Spleen (tissue), 11 donors: ENCODE measurements around the gene CCNQ. TPM values are rescaled to one million over a fixed set of nuclear protein-coding genes. Genes with fewer than 3 reads are reported as not detected.

Source experiments
- DNase-seq: peaks from one replicate; pipeline ENCODE4 v3.0.0-alpha.2; 2020
- H3K27ac ChIP-seq, 8 donors: fragments of 200-600 bp; sonication (generic) in 7 of 8; 1 replicate in 4 of 8; 2 replicates in 4 of 8; pipeline versions ENCODE4 v1.5.0 to v1.8.0; 2016 to 2021; ENCODE audit warnings: inconsistent platforms in 4 of 8, mild to moderate bottlenecking in 4 of 8, moderate library complexity in 1 of 8
- H3K27me3 ChIP-seq, 7 donors: fragments of 200-600 bp; sonication (generic) in 6 of 7; replicated peaks in 1 of 7; 1 replicate in 4 of 7; 2 replicates in 3 of 7; pipeline versions ENCODE4 v1.5.0 to v1.8.0; 2016 to 2021; ENCODE audit warnings: inconsistent platforms in 3 of 7, mild to moderate bottlenecking in 1 of 7
- H3K36me3 ChIP-seq, 6 donors: fragments of 200-600 bp; sonication (generic) in 5 of 6; 1 replicate in 4 of 6; 2 replicates in 2 of 6; pipeline versions ENCODE4 v1.5.0 to v1.8.0; 2016 to 2021; ENCODE audit warnings: inconsistent platforms in 2 of 6
- H3K4me1 ChIP-seq, 6 donors: fragments of 200-600 bp; sonication (generic) in 5 of 6; 1 replicate in 3 of 6; 2 replicates in 3 of 6; pipeline versions ENCODE4 v1.5.0 to v1.8.0; 2016 to 2021; ENCODE audit warnings: inconsistent platforms in 3 of 6
- H3K4me3 ChIP-seq, 8 donors: fragments of 200-600 bp; sonication (generic) in 7 of 8; 1 replicate in 4 of 8; 2 replicates in 4 of 8; pipeline versions ENCODE4 v1.5.0 to v1.8.0; 2016 to 2021; ENCODE audit warnings: inconsistent platforms in 4 of 8, mild to moderate bottlenecking in 4 of 8, moderate library complexity in 2 of 8
- H3K9me3 ChIP-seq, 8 donors: fragments of 200-600 bp; sonication (generic) in 7 of 8; 1 replicate in 4 of 8; 2 replicates in 4 of 8; pipeline versions ENCODE4 v1.5.0 to v1.8.0; 2016 to 2021; ENCODE audit warnings: inconsistent platforms in 4 of 8
- CTCF ChIP-seq, 11 experiments: fragments of 200-600 bp in 7 of 11; fragments of 450-650 bp in 4 of 11; sonication (generic) in 4 of 11; IDR thresholded peaks in 8 of 11; conservative IDR thresholded peaks in 3 of 11; 1 replicate in 7 of 11; 2 replicates in 4 of 11; pipeline versions ENCODE4 v1.4.0 to v1.8.0; 2016 to 2021; ENCODE audit warnings: antibody characterized with exemption in 11 of 11, inconsistent platforms in 4 of 11, mild to moderate bottlenecking in 1 of 11
- POLR2A ChIP-seq, 3 donors: fragments of 450-650 bp; IDR thresholded peaks; one replicate each; pipeline ENCODE4 v1.5.1; 2017; ENCODE audit warnings: antibody characterized with exemption in 3 of 3, mild to moderate bottlenecking in 1 of 3
- POLR2AphosphoS5 ChIP-seq, 3 donors: sonication (generic); formaldehyde crosslinking; IDR thresholded peaks; one replicate each; pipeline ENCODE4 v1.5.1; 2017; ENCODE audit warnings: antibody characterized with exemption in 3 of 3
- WGBS, 5 donors: extraction: QIAGEN DNeasy Blood & Tissue Kit in 3 of 5; methylation state at CpG; one replicate each; pipeline versions ENCODE4 v1.1.5 to v1.1.7; 2013 to 2018; 5-methylcytosine and 5-hydroxymethylcytosine counted together
- intact Hi-C: fragments of 100-400 bp; cut with DNase I; formaldehyde crosslinking; loops from one replicate; pipeline ENCODE4 v1.15.0; 2023; ENCODE audit warnings: low total_unique reads
- polyA plus RNA-seq, 3 donors: library from polyadenylated mRNA; stranded (reverse); fragments of 200-250 nt; gene quantifications; one replicate each; pipeline ENCODE4 v1.2.1, GENCODE V29; 2013
- total RNA-seq, 7 donors: library from RNA; depleted of rRNA in 3 of 7; stranded (reverse); fragments of >200 nt in 3 of 7; fragmentation: NEBNext Ultra II Directional in 4 of 7; extraction: Animal tissue kit (Norgen Biotek cat#: 25700) in 4 of 7; gene quantifications; one replicate each; pipeline versions ENCODE4 v1.1.0 to v1.2.1, GENCODE V29; 2016 to 2021
- donor health status: healthy with polysubstance abuse.
- donor health status: DM: no; HTN: no; CAD: no; lungs with moderate emphysema.
- donor health status: DM: no; HTN: no; CAD: no.
- donor health status: Bipolar disorder and iron deficiency.
- donor health status: healthy.
- donor health status: DM: no; HTN: no; CAD: no.
- donor health status: DM: yes; HTN: yes; CAD: no.

The CCNQ gene
- total and polyA plus RNA-seq, 10 donors: 17.5 to 67.3 (median 26.5) TPM

DNA sequence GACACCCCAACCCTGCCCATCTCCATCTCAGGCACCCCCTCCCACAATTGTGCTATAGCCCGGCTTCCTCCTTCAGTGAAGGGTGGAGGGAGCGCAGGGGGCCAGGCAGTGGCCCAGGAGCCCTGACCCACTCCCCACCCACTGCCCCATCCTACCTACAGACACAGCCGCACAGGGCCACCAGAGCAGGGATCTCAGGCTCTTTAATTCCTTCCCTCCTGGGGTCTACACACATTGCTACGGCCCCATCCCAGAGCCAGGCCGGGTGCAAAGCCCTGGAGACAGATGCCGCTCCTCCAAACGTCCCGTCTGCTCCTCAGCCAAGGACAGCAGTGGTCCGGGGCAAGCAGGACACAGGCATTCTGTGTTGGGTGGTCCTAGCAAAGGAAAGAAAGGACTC, 35.3 kb upstream of the CCNQ start:
- TF ChIP-seq POLR2AphosphoS5 (IDR thresholded peaks at IDR 0.05) (no peak), POLR2A (IDR thresholded peaks at IDR 0.05) (no peak), CTCF (IDR thresholded peaks at IDR 0.05 in 8 of 11, conservative IDR thresholded peaks at IDR 0.05 in 3 of 11) (no peak)
- Histone ChIP-seq H3K27ac (no peak overlapping the region), H3K9me3 (peaks cover 0 to 13% (median 1%) of the 10 kb centered on the region in 8 donors), H3K4me1 (peaks cover 0 to 7% (median 0%) of the 10 kb centered on the region in 6 donors), H3K4me3 (no peak overlapping the region), H3K36me3 (no peaks in the 10 kb centered on the region), H3K27me3 (peaks cover 0 to 3% (median 0%) of the 10 kb centered on the region in 7 donors)
- intact Hi-C loops: no loop called here
- peak; percentile 60 for DNase-seq
- 65 to 80% (median 74%) methylated on average over 1 to 9 of the region's 9 CpGs for WGBS, 5 donors

DNA sequence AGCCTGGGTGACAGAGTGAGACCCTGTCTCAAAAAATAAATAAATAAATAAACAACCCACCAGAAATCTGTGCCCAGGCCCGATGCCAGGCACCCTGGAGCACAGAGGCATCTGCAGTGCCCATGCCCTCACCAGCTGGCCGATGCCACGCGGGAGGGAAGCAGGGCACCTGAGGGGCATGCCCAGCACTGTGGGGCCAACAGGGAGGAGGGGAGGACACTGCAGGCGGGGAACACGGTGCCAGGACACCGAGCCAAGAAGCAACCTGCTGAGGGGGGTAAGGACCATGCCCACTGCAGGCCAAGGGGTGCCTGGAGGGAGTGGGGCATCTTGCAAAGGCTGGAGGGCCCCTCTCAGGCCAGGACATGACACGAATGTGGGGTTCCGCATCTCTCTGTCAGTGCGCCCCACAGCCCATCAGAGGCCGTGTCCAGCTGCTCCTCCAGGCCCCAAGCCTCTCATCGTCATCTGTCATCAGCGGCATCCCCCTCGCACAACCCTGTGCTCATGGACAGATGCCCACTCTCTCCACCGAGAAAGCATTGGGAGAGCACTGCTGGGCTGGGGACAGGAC, 34.8 kb upstream of the CCNQ start:
- DNase-seq: peak; percentile 55
- Histone ChIP-seq H3K36me3 (no peaks in the 10 kb centered on the region), H3K27ac (no peak overlapping the region), H3K27me3 (no peaks in the 10 kb centered on the region), H3K4me3 (no peak overlapping the region), H3K4me1 (peaks cover 0 to 7% (median 0%) of the 10 kb centered on the region in 6 donors), H3K9me3 (peaks cover 0 to 13% (median 1%) of the 10 kb centered on the region in 8 donors)
- WGBS, 5 donors: 74 to 85% (median 80%) methylated on average over 10 to 15 of the region's 15 CpGs
- intact Hi-C loops: no loop called here
- TF ChIP-seq CTCF (IDR thresholded peaks at IDR 0.05 in 8 of 11, conservative IDR thresholded peaks at IDR 0.05 in 3 of 11) (no peak), POLR2A (IDR thresholded peaks at IDR 0.05) (no peak), POLR2AphosphoS5 (IDR thresholded peaks at IDR 0.05) (no peak)

DNA sequence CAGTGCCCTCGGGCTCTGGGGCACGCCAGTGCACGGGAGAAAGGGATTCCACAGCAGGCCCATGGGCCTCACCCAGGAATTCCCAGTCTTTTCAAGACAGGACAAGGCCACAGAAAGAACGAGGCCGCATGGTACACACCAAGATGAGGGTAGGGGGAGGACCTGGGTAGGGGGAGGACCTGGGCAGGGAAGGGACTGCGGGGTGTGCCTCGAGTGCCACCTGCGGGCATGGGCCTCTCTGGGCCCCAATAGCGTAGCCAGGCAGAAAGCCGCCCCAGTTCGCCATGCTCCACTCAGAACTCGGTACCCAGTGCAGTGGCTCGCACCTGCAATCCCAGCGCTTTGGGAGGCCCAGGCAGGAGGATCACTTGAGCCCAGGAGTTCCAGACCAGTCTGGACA, 34.1 kb upstream of the CCNQ start:
- WGBS, 5 donors: 82 to 98% (median 93%) methylated on average over 5 to 14 of the region's 14 CpGs

More for the DNA sequence above, 34.1 kb upstream of the CCNQ start:
- Histone ChIP-seq H3K9me3 (peaks cover 0 to 13% (median 1%) of the 10 kb centered on the region in 8 donors), H3K27me3 (no peaks in the 10 kb centered on the region), H3K4me3 (no peak overlapping the region), H3K27ac (no peak overlapping the region), H3K36me3 (no peaks in the 10 kb centered on the region), H3K4me1 (peaks cover 0 to 7% (median 0%) of the 10 kb centered on the region in 6 donors)
- intact Hi-C loops: no loop called here
- DNase-seq: peak; percentile 61
- no peak for TF ChIP-seq POLR2AphosphoS5 (IDR thresholded peaks at IDR 0.05)
- no peak for TF ChIP-seq CTCF (IDR thresholded peaks at IDR 0.05 in 8 of 11, conservative IDR thresholded peaks at IDR 0.05 in 3 of 11)
- TF ChIP-seq POLR2A (IDR thresholded peaks at IDR 0.05): no peak
